GM19455 (cell line): ENCODE results near the gene GID4.

Experiments
- ATAC-seq: cut with Tn5 transposase; IDR thresholded peaks from one replicate; pipeline ENCODE4 v1.9.1; 2021; ENCODE audit not compliant: unreplicated experiment

The GID4 gene

GRCh38 chr17:18042983-18043382 lies 3.8 kb downstream of the GID4 start:
- ATAC-seq: no peak

- no peak for ATAC-seq
Observed at GRCh38 chr17:18043491-18043890, 4.3 kb downstream of the GID4 start.

- ATAC-seq: no peak
Observed at GRCh38 chr17:18044609-18045008, 5.4 kb downstream of the GID4 start.

- no peak for ATAC-seq
Observed at GRCh38 chr17:18045691-18046350, 6.6 kb downstream of the GID4 start.

- no peak for ATAC-seq
Observed at GRCh38 chr17:18055597-18055996, 16.4 kb downstream of the GID4 start.

GRCh38 chr17:18056214-18056613 lies 17.0 kb downstream of the GID4 start:
- ATAC-seq: no peak

- no peak for ATAC-seq
Observed at GRCh38 chr17:18059283-18059682, 20.1 kb downstream of the GID4 start.

- no peak for ATAC-seq
Observed at GRCh38 chr17:18064053-18064452, 24.8 kb downstream of the GID4 start.

GRCh38 chr17:18065546-18065945 lies 26.3 kb downstream of the GID4 start:
- ATAC-seq: no peak

- ATAC-seq: no peak
Observed at GRCh38 chr17:18066866-18067265, 27.7 kb downstream of the GID4 start.

- ATAC-seq: no peak
Observed at GRCh38 chr17:18069101-18069500, 29.9 kb downstream of the GID4 start.

GRCh38 chr17:18070861-18071340 lies 31.7 kb downstream of the GID4 start:
- ATAC-seq: no peak

- no peak for ATAC-seq
Observed at GRCh38 chr17:18071751-18072150, 32.5 kb downstream of the GID4 start.

- ATAC-seq: no peak
Observed at GRCh38 chr17:18074566-18075272, 35.5 kb downstream of the GID4 start.

- no peak for ATAC-seq
Observed at GRCh38 chr17:18076936-18077335, 37.7 kb downstream of the GID4 start.

GRCh38 chr17:18079543-18079942 lies 40.3 kb downstream of the GID4 start:
- no peak for ATAC-seq

- ATAC-seq: no peak
Observed at GRCh38 chr17:18084256-18084655, 45.0 kb downstream of the GID4 start.

GRCh38 chr17:18087610-18088491 lies 48.6 kb downstream of the GID4 start, which contains the start of gene DRG2:
TSS of gene DRG2 (plus strand) at chr17:18087948. CDS start at chr17:18088024, 76 bp downstream.
- peak; percentile 87 for ATAC-seq

GRCh38 chr17:18089613-18090012 lies 50.4 kb downstream of the GID4 start:
- ATAC-seq: no peak

- ATAC-seq: no peak
Observed at GRCh38 chr17:18093616-18094408, 54.6 kb downstream of the GID4 start.

GRCh38 chr17:18094409-18094807 lies 55.2 kb downstream of the GID4 start:
- ATAC-seq: no peak
